Tibial nerve (tissue), 4 donors: Measurements from ENCODE around the gene SAA4. TPM values are rescaled to one million over a fixed set of nuclear protein-coding genes. Genes with fewer than 3 reads are reported as not detected.
A peak's percentile ranks its signal among the peaks of the same experiment; 100 is the strongest.
"Not testable (repeated sequence)": the region's sequence is repeated elsewhere in the genome, so short reads cannot be mapped to it uniquely, and the experiment has no call there.

Experiments used
- DNase-seq, 2 donors: peaks; one replicate each; pipeline ENCODE4 v3.0.0-alpha.2; 2019; ENCODE audit warnings: low spot score in 2 of 2
- H3K27ac ChIP-seq, 4 donors: fragments of 200-600 bp; sonication (generic) in 3 of 4; one replicate each; pipeline ENCODE4 v1.5.1; 2017 to 2019; ENCODE audit warnings: mild to moderate bottlenecking in 1 of 4
- H3K27me3 ChIP-seq, 2 donors: fragments of 200-600 bp; sonication (generic) in 1 of 2; one replicate each; pipeline versions ENCODE4 v1.5.1 to v1.6.0; 2017 to 2019
- H3K36me3 ChIP-seq, 3 donors: fragments of 200-600 bp; sonication (generic); one replicate each; pipeline ENCODE4 v1.5.1; 2018 to 2019
- H3K4me1 ChIP-seq, 4 donors: fragments of 200-600 bp; sonication (generic) in 3 of 4; one replicate each; pipeline ENCODE4 v1.5.1; 2017 to 2019
- H3K4me3 ChIP-seq, 4 donors: fragments of 200-600 bp; sonication (generic) in 3 of 4; one replicate each; pipeline ENCODE4 v1.5.1; 2017 to 2019; ENCODE audit warnings: mild to moderate bottlenecking in 1 of 4, moderate library complexity in 1 of 4
- H3K9me3 ChIP-seq, 4 donors: fragments of 200-600 bp; sonication (generic) in 3 of 4; one replicate each; pipeline ENCODE4 v1.5.1; 2017 to 2019
- CTCF ChIP-seq, 5 experiments: fragments of 200-600 bp in 3 of 5; fragments of 450-650 bp in 2 of 5; sonication (generic) in 3 of 5; IDR thresholded peaks; one replicate each; pipeline ENCODE4 v1.5.1; 2016 to 2019; ENCODE audit warnings: antibody characterized with exemption in 5 of 5, mild to moderate bottlenecking in 3 of 5, moderate library complexity in 2 of 5
- EP300 ChIP-seq, 2 donors: sonication (generic); formaldehyde crosslinking; IDR thresholded peaks; one replicate each; pipeline ENCODE4 v1.6.1; 2017; ENCODE audit warnings: antibody characterized with exemption in 2 of 2, mild to moderate bottlenecking in 1 of 2
- POLR2A ChIP-seq, 2 donors: fragments of 450-650 bp; IDR thresholded peaks; one replicate each; pipeline ENCODE4 v1.6.1; 2017; ENCODE audit warnings: antibody characterized with exemption in 2 of 2, mild to moderate bottlenecking in 2 of 2, moderate library complexity in 2 of 2
- WGBS, 2 donors: methylation state at CpG; one replicate each; pipeline ENCODE4 v1.1.5; 2018; 5-methylcytosine and 5-hydroxymethylcytosine counted together
- total RNA-seq, 4 donors: library from RNA; depleted of rRNA; stranded (reverse); fragments of >200 nt; gene quantifications; one replicate each; pipeline ENCODE4 v1.1.0, GENCODE V29; 2016

The SAA4 gene
- total RNA-seq, 4 donors from 2014 or later = not detected

DNA sequence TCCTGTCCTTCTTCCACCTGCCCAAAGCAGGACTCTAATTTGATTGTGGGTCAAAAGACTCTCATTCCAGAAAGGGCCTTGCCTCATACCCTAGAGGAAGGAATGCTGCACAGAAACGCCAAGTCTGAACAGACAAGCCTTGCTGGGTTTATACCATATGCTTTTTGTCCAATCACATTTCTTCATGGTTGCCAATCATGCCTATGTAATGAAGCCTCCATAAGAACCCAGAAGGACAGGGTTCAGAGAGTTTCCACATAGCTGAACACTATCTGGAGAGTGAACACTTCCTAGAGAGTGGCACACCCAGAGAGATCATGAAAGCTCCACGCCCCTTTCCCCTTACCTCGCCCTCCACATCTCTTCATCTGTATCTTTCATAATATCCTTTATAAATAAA lies 16.6 kb upstream of the SAA4 start:
- Histone ChIP-seq H3K36me3 (no peaks in the 10 kb centered on the region), H3K4me3 (no peak overlapping the region), H3K27ac (no peak overlapping the region), H3K9me3 (no peaks in the 10 kb centered on the region), H3K4me1 (no peaks in the 10 kb centered on the region), H3K27me3 (no peaks in the 10 kb centered on the region)
- TF ChIP-seq CTCF (IDR thresholded peaks at IDR 0.05) = no peak
- no peak for TF ChIP-seq EP300 (IDR thresholded peaks at IDR 0.05)
- TF ChIP-seq POLR2A (IDR thresholded peaks at IDR 0.05) = no peak
- WGBS, 2 donors = 76 to 83% methylated on average over 3 of the region's 3 CpGs
- DNase-seq = no peak

DNA sequence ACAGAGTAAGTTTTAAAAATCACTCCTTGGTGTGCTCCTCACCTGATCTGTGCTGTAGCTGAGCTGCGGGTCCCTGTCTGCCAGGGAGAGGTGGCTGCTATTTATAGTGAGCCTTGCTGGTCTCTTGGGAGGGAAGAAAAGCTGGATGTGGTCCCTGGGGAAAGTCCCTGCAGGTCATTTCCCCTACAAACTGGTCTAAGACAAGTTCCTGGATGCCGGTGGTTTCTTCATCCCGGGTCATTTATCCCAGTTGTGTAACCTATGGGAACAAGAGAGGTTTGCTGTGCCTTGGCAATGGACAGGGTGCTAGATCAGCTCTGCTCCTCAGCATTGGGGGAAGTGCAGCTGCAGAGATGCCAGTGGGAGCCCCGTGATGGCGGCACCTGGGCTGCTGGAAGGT lies 12.0 kb upstream of the SAA4 start, which contains the start of gene SAA2:
TSS of gene SAA2 (minus strand) at position 108 of the 400 bp plus-strand sequence. CDS start 657 bp downstream, outside the sequence.
- H3K27ac ChIP-seq = no peak within 1 kb of the TSS
- no peaks in the 10 kb centered on the region for H3K36me3 ChIP-seq
- no peaks in the 10 kb centered on the region for H3K4me1 ChIP-seq
- no peak for DNase-seq
- H3K4me3 ChIP-seq = no peak within 1 kb of the TSS
- no peaks in the 10 kb centered on the region for H3K9me3 ChIP-seq
- no peaks in the 10 kb centered on the region for H3K27me3 ChIP-seq
- no peak for TF ChIP-seq POLR2A (IDR thresholded peaks at IDR 0.05)
- TF ChIP-seq CTCF (IDR thresholded peaks at IDR 0.05) = no peak
- TF ChIP-seq EP300 (IDR thresholded peaks at IDR 0.05) = no peak
- 56 to 58% methylated on average over 4 to 5 of the region's 5 CpGs for WGBS, 2 donors

DNA sequence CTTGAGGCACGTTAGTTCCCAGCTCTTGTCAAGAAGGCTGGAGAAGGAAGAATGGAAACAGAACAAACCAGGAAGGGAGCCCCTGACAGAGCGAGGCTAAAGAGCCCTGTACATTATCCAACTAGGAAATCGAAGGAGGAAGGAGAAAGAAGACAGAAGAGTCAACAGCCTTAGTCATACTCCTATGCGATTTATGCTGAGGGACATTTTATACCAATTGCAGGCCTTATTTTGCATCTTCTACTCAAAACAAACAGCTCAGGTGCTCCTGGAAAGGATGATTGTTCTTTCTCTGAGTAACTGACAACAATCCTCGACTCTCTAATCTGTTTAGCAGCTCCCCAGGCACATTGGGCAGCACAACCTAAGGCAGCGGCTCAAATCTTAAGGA lies 10.6 kb upstream of the SAA4 start:
- H3K9me3 ChIP-seq, H3K36me3 ChIP-seq, H3K4me1 ChIP-seq, H3K27ac ChIP-seq, DNase-seq, H3K4me3 ChIP-seq, H3K27me3 ChIP-seq: not testable (repeated sequence)
- WGBS, 2 donors = 62 to 72% methylated on average over 4 to 5 of the region's 6 CpGs

GRCh38 chr11:18246379-18247190 lies 10.0 kb upstream of the SAA4 start:
- H3K9me3 ChIP-seq, H3K4me1 ChIP-seq, H3K4me3 ChIP-seq, DNase-seq, H3K36me3 ChIP-seq, H3K27me3 ChIP-seq: not testable (repeated sequence)
- H3K27ac ChIP-seq = peak overlapping the region in 1 of 4 donors; percentile 45
- 74 to 87% methylated on average over 10 to 11 of the region's 11 CpGs for WGBS, 2 donors

DNA sequence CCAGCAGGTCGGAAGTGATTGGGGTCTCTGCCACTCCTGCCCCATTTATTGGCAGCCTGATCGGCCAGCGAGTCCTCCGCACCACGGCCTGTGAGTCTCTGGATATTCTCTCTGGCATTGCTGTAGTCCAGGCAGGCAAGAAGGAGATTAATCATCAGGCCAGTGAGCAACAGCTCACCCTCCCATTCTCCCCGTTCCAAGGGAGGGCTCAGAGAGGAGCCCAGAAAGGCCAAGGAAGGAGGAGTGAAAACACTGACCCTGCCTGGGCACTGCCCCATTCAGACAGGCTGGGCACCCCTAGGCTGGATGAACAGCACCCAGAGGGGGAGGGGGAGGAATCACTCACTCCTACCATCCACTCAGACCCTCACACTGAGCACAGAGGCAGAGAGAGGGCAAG lies 8.8 kb upstream of the SAA4 start:
- Histone ChIP-seq H3K4me1 (no peaks in the 10 kb centered on the region), H3K27me3 (no peaks in the 10 kb centered on the region), H3K36me3 (no peaks in the 10 kb centered on the region), H3K9me3 (no peaks in the 10 kb centered on the region), H3K27ac (no peak overlapping the region), H3K4me3 (no peak overlapping the region)
- 56 to 67% methylated on average over 6 of the region's 6 CpGs for WGBS, 2 donors
- TF ChIP-seq POLR2A (IDR thresholded peaks at IDR 0.05) = no peak
- no peak for TF ChIP-seq CTCF (IDR thresholded peaks at IDR 0.05)
- no peak for TF ChIP-seq EP300 (IDR thresholded peaks at IDR 0.05)
- DNase-seq = no peak

DNA sequence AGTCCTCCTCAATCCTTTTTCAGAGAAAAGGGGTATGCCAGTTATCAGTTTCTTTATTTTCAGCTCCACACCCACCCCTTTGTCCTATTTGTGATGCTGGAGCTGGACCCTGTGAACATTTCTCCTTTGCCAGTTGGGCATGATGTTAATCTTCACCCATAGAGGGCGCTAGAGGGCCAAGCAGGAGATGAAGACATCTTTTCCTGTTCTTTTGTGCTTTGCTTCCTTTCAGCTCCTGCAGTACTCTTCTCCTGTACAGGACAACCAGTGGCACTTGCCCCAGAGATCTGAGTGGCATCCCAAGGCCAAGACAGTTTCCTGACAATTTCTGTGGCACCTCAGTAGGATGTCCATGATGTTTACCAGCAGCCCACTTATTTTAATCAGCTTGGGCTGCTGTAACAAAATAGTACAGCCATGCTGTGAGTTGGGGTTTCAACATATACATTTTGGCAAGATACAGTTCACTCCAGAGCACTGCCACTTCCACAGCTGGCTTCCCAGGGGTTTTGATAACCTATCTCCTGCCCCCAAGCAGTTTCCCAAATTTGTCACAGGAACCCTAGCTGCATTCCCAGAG lies 7.3 kb upstream of the SAA4 start:
- Histone ChIP-seq H3K4me3 (no peak overlapping the region), H3K36me3 (no peaks in the 10 kb centered on the region), H3K27me3 (no peaks in the 10 kb centered on the region), H3K27ac (no peak overlapping the region), H3K4me1 (no peaks in the 10 kb centered on the region), H3K9me3 (no peaks in the 10 kb centered on the region)
- peak; percentile 19 to 63 for DNase-seq
- TF ChIP-seq CTCF (IDR thresholded peaks at IDR 0.05) = peak; percentile 28 to 61 (median 58)
- TF ChIP-seq POLR2A (IDR thresholded peaks at IDR 0.05) = no peak
- 0% methylated on average over 1 of the region's 1 CpG for WGBS, 2 donors
